ENCODE measurements around the gene AHSP. TPM values are rescaled to one million over a fixed set of nuclear protein-coding genes. Genes with fewer than 3 reads are reported as not detected.

AHSP gene, protein sequence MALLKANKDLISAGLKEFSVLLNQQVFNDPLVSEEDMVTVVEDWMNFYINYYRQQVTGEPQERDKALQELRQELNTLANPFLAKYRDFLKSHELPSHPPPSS
- 1 to 10 TPM in 1 of 4 donors, not detected in 3; 4.7 TPM for total RNA-seq

DNA sequence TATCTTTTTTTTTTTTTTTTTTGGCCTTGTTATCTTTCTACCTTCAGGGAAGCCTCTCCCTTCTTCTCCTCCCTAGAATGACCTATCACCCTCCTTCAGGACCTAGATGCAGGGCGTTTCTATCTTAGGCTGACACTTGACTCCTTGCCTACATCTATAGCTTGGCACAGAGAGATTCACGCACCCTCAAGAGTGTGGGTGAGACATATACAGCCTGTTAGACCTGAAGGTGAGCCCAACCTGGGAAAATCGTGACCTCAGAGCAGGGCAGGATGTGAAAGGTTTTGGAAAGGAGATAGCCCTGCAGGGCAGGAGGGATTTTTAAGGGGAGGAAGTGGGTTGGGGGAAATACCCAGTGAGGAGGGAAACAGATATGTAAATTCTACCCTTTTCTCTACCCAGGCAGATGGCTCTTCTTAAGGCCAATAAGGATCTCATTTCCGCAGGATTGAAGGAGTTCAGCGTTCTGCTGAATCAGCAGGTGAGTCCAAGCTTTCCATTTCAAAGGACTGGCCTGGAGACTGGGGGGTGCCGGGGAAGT is at the start of gene AHSP:
Gene AHSP (plus strand): TSS at position 167 of the 541 bp plus-strand sequence. CDS start 240 bp downstream, at position 407.
- TF ChIP-seq, protein P1, sequence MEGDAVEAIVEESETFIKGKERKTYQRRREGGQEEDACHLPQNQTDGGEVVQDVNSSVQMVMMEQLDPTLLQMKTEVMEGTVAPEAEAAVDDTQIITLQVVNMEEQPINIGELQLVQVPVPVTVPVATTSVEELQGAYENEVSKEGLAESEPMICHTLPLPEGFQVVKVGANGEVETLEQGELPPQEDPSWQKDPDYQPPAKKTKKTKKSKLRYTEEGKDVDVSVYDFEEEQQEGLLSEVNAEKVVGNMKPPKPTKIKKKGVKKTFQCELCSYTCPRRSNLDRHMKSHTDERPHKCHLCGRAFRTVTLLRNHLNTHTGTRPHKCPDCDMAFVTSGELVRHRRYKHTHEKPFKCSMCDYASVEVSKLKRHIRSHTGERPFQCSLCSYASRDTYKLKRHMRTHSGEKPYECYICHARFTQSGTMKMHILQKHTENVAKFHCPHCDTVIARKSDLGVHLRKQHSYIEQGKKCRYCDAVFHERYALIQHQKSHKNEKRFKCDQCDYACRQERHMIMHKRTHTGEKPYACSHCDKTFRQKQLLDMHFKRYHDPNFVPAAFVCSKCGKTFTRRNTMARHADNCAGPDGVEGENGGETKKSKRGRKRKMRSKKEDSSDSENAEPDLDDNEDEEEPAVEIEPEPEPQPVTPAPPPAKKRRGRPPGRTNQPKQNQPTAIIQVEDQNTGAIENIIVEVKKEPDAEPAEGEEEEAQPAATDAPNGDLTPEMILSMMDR (IDR thresholded peaks at IDR 0.05; ENCODE audit: low read depth), result no peak

DNA sequence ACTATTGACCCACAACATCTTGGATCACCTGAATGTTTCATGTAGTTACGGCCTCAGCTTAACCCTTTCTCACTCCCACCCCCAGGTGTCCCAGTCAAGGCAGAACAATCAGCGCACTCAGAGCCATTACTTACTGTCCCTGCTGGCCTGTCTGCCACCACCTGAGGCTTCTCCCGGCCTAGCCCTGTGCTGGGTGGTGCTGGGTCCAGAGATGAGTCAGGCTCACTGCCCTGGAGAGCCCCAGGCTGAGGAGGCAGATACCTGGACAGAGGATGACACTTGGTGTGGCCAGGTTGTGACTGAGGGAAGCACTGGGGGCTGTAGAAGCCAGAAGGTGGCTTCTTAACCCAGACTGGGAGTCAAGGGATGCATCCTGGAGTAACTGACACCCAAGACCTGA is 48.7 kb upstream of the AHSP start:
- TF ChIP-seq, protein P1 (IDR thresholded peaks at IDR 0.05; ENCODE audit: low read depth), result no peak

DNA sequence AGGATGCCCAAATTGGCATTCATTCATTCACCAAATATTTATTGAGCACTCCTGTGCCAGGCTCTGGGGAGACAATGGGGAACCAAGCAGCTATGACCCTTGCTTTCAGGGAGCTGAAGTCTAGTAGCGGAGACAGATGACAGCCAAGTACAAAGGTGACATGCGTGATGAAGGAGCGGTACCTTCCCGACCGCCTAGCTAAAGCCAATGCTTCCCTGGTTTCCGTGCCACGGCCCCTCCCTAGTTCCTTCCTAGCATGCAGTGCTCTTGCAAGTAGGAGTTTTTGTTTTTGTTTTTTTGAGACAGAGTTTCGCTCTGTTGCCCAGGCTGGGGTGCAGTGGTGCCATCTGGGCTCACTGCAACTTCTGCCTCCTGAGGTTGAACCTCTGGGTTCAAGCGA is 47.9 kb upstream of the AHSP start:
- TF ChIP-seq, protein P1 (IDR thresholded peaks at IDR 0.05; ENCODE audit: low read depth), result no peak

DNA sequence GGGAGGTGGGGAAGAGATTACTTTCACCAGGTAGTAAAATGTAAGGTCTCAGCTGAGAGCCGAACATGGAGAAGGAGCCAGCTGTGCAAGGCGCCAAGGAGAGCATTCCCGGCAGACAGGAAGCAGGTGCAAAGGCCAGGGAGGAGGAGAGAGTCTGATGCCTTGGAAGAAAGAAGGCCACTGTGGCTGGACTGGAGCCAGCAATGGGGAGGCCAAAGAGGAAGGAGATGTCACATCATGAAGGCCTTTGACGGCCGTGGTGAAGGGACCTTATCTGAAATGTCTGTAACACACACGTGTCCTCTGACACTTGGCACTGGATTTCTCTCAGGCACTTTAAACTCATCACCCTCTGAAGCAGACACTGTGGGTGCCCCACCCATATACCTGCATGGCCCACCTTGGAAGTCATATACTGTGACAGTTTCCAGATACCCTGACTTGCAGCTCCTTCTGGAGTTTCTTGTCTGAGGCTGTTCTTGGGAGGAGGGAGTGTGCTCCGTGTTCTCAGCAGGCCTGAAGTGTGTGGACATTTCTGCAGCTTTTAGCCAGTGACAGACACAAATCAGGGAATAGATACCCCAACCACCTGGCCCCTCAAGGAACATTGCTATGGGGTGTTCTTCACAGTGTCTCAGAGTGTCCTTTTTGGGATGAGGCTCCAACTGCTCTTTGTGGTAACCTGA is 46.7 kb upstream of the AHSP start:
- TF ChIP-seq, protein P1 (IDR thresholded peaks at IDR 0.05; ENCODE audit: low read depth), result no peak

DNA sequence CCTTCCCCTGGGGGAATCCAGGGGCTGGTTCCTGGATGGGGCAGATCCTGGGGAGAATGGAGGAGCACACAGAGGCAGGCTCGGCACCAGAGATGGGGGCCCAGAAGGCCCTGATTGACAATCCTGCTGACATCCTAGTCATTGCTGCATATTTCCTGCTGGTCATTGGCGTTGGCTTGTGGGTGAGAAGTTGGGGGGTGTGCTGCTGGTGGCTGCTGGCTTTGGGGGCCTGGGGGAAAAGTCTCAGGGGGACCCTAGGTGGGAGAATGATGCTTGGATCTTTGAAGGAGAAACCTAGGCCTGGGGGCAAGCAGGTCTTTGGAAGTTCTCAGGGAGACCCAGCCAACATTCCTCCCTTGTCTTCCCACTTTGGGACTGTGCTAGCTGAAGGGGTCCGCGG is 44.6 kb upstream of the AHSP start, which contains the start of gene SLC5A2:
Gene SLC5A2 (plus strand): TSS at position 43 of the 400 bp plus-strand sequence. CDS start 14 bp downstream, at position 57.
- TF ChIP-seq, protein P1 (IDR thresholded peaks at IDR 0.05; ENCODE audit: low read depth), result no peak

DNA sequence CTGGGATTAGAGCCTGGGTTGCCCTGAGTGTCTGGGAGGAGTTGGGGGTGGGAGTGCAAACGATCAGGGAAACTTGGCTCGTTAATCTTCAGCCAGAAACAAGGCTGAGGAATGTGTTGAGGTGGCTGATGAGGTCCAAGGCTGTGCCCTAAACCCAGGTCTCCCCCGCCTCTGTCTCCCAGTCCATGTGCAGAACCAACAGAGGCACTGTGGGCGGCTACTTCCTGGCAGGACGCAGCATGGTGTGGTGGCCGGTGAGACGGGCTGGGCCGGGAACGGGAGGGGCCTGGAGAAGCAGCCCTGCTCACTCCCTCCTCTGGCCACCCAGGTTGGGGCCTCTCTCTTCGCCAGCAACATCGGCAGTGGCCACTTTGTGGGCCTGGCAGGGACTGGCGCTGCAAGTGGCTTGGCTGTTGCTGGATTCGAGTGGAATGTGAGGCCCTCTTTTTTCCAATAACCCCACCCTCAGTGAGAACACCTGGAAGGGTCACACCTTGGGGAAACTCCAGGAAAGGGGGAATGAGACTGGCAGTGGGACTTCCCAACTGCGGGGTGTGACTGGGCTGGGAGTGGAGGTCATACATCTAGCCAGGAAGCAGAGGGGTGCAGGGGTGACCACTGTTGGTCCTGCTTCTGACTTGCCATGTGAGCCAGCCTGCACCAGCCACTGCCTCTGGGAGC is 43.1 kb upstream of the AHSP start:
- TF ChIP-seq, protein P1 (IDR thresholded peaks at IDR 0.05; ENCODE audit: low read depth), result no peak

DNA sequence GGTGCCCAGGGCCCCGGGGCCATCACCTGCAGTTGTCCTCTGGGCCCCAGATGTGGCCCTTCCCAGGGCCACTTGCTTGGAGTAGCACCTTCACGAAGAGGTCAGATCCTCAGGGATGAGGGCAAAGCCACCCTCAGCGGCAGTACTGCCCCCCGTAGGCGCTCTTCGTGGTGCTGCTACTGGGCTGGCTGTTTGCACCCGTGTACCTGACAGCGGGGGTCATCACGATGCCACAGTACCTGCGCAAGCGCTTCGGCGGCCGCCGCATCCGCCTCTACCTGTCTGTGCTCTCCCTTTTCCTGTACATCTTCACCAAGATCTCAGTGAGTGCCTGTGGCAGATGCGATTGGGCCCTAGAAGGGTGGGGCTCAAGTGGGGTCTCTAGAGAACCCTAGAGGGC is 42.1 kb upstream of the AHSP start:
- TF ChIP-seq, protein P1 (IDR thresholded peaks at IDR 0.05; ENCODE audit: low read depth), result no peak

Measured in subcutaneous adipose tissue (tissue), 4 donors.